ENCODE data around the gene TRIM8.

- TF ChIP-seq CTCF (IDR thresholded peaks at IDR 0.05) (no peak), ZFX (IDR thresholded peaks at IDR 0.05; ENCODE audit: borderline replicate concordance) (no peak)
Observed at GRCh38 chr10:102599565-102600327, 44.5 kb upstream of the TRIM8 start.
